Gastroesophageal sphincter (tissue), 4 donors: ENCODE measurements around the gene RAB6B. TPM values are rescaled to one million over a fixed set of nuclear protein-coding genes. Genes with fewer than 3 reads are reported as not detected.

Experiments used
- ATAC-seq: fragments of 150-250 bp; one replicate; pipeline ENCODE4 v1.9.1; 2016; ENCODE audit warnings: mild to moderate bottlenecking, moderate library complexity
- H3K27ac ChIP-seq, 4 donors: fragments of 200-600 bp; sonication (generic) in 3 of 4; 1 replicate in 3 of 4; 2 replicates in 1 of 4; pipeline ENCODE4 v1.5.1; 2016 to 2019
- H3K27me3 ChIP-seq: fragments of 200-600 bp; sonication (generic); one replicate; pipeline ENCODE4 v1.5.1; 2019
- H3K36me3 ChIP-seq, 2 donors: fragments of 200-600 bp; sonication (generic); one replicate each; pipeline ENCODE4 v1.5.1; 2019; ENCODE audit warnings: control low read depth in 1 of 2
- H3K4me1 ChIP-seq, 3 donors: fragments of 200-600 bp; sonication (generic); 1 replicate in 2 of 3; 2 replicates in 1 of 3; pipeline ENCODE4 v1.5.1; 2016 to 2019; ENCODE audit warnings: control low read depth in 2 of 3
- H3K4me3 ChIP-seq, 2 donors: fragments of 200-600 bp; sonication (generic); one replicate each; pipeline ENCODE4 v1.5.1; 2019; ENCODE audit warnings: mild to moderate bottlenecking in 1 of 2, moderate library complexity in 1 of 2
- H3K9me3 ChIP-seq, 3 donors: fragments of 200-600 bp; sonication (generic); one replicate each; pipeline ENCODE4 v1.5.1; 2017 to 2019; ENCODE audit warnings: control low read depth in 2 of 3
- CTCF ChIP-seq, 4 experiments: fragments of 200-600 bp in 2 of 4; fragments of 450-650 bp in 2 of 4; sonication (generic) in 1 of 4; IDR thresholded peaks; one replicate each; pipeline ENCODE4 v1.5.1; 2017 to 2019; ENCODE audit warnings: antibody characterized with exemption in 4 of 4, mild to moderate bottlenecking in 2 of 4, moderate library complexity in 2 of 4
- EP300 ChIP-seq: sonication (generic); formaldehyde crosslinking; IDR thresholded peaks from one replicate; pipeline ENCODE4 v1.6.1; 2017; ENCODE audit warnings: antibody characterized with exemption, mild to moderate bottlenecking
- POLR2A ChIP-seq, 2 donors: fragments of 450-650 bp; IDR thresholded peaks; one replicate each; pipeline ENCODE4 v1.6.1; 2017; ENCODE audit warnings: antibody characterized with exemption in 2 of 2, mild to moderate bottlenecking in 2 of 2, moderate library complexity in 1 of 2
- POLR2AphosphoS5 ChIP-seq: sonication (generic); formaldehyde crosslinking; IDR thresholded peaks from one replicate; pipeline ENCODE4 v1.6.1; 2017; ENCODE audit warnings: antibody characterized with exemption
- WGBS, 2 donors: methylation state at CpG; one replicate each; pipeline ENCODE4 v1.1.5; 2018; ENCODE audit warnings: low coverage in 1 of 2; 5-methylcytosine and 5-hydroxymethylcytosine counted together
- total RNA-seq, 4 donors: library from RNA; depleted of rRNA; stranded (reverse); fragments of >200 nt; gene quantifications; one replicate each; pipeline ENCODE4 v1.1.0, GENCODE V29; 2016

Gene RAB6B
- total RNA-seq, 4 donors from 2014 or later = 5.0 to 16.1 (median 8.7) TPM

- peaks cover 0 to 11% (median 0%) of the 10 kb centered on the region in 3 donors for H3K9me3 ChIP-seq
- no peak overlapping the region for H3K27ac ChIP-seq
- TF ChIP-seq POLR2A (IDR thresholded peaks at IDR 0.05) (no peak), CTCF (IDR thresholded peaks at IDR 0.05) (no peak), POLR2AphosphoS5 (no peak), EP300 (no peak)
- no peaks in the 10 kb centered on the region for H3K27me3 ChIP-seq
- H3K4me1 ChIP-seq = peaks cover 0 to 17% (median 0%) of the 10 kb centered on the region in 3 donors
- H3K36me3 ChIP-seq = no peaks in the 10 kb centered on the region
- ATAC-seq = no peak
- H3K4me3 ChIP-seq = no peak overlapping the region
These were observed 12.0 kb downstream of the RAB6B start for GRCh38 chr3:133883641-133884040.

- H3K27me3 ChIP-seq = no peaks in the 10 kb centered on the region
- no peak for ATAC-seq
These were observed 12.6 kb downstream of the RAB6B start for GRCh38 chr3:133882986-133883586.

GRCh38 chr3:133881939-133882825 is 13.5 kb downstream of the RAB6B start:
- TF ChIP-seq CTCF (IDR thresholded peaks at IDR 0.05) = no peak
- TF ChIP-seq POLR2A (IDR thresholded peaks at IDR 0.05) = no peak
- no peak for TF ChIP-seq EP300
- TF ChIP-seq POLR2AphosphoS5 = no peak
- H3K27ac ChIP-seq = no peak overlapping the region
- H3K4me1 ChIP-seq = peaks cover 0 to 17% (median 0%) of the 10 kb centered on the region in 3 donors
- H3K36me3 ChIP-seq = no peaks in the 10 kb centered on the region
- H3K9me3 ChIP-seq = peaks cover 0 to 19% (median 0%) of the 10 kb centered on the region in 3 donors
- H3K27me3 ChIP-seq = no peaks in the 10 kb centered on the region
- no peak for ATAC-seq
- 86% methylated on average over 1 of the region's 5 CpGs; no CpG with 5 or more reads in 1 of the 2 donors for WGBS, 2 donors
- no peak overlapping the region for H3K4me3 ChIP-seq

More at GRCh38 chr3:133882986-133883586, 12.6 kb downstream of the RAB6B start:
- Histone ChIP-seq H3K4me1 (peaks cover 0 to 17% (median 0%) of the 10 kb centered on the region in 3 donors), H3K27ac (no peak overlapping the region), H3K36me3 (no peaks in the 10 kb centered on the region), H3K9me3 (peaks cover 0 to 16% (median 0%) of the 10 kb centered on the region in 3 donors), H3K4me3 (no peak overlapping the region)
- no peak for TF ChIP-seq POLR2A (IDR thresholded peaks at IDR 0.05)
- no peak for TF ChIP-seq POLR2AphosphoS5
- TF ChIP-seq CTCF (IDR thresholded peaks at IDR 0.05) = no peak
- TF ChIP-seq EP300 = no peak
- 75% methylated on average over 2 of the region's 3 CpGs; no CpG with 5 or more reads in 1 of the 2 donors for WGBS, 2 donors

- no peak for ATAC-seq
- Histone ChIP-seq H3K36me3 (no peaks in the 10 kb centered on the region), H3K9me3 (peaks cover 0 to 19% (median 0%) of the 10 kb centered on the region in 3 donors), H3K27ac (no peak overlapping the region), H3K4me1 (peaks cover 0 to 17% (median 0%) of the 10 kb centered on the region in 3 donors), H3K27me3 (no peaks in the 10 kb centered on the region), H3K4me3 (no peak overlapping the region)
- no peak for TF ChIP-seq CTCF (IDR thresholded peaks at IDR 0.05)
- TF ChIP-seq EP300 = no peak
- no peak for TF ChIP-seq POLR2A (IDR thresholded peaks at IDR 0.05)
- 100% methylated on average over 1 of the region's 1 CpG; no CpG with 5 or more reads in 1 of the 2 donors for WGBS, 2 donors
These were observed 14.2 kb downstream of the RAB6B start for GRCh38 chr3:133881492-133881891.
